Measurements from ENCODE around the gene TGFBR3.

DNA sequence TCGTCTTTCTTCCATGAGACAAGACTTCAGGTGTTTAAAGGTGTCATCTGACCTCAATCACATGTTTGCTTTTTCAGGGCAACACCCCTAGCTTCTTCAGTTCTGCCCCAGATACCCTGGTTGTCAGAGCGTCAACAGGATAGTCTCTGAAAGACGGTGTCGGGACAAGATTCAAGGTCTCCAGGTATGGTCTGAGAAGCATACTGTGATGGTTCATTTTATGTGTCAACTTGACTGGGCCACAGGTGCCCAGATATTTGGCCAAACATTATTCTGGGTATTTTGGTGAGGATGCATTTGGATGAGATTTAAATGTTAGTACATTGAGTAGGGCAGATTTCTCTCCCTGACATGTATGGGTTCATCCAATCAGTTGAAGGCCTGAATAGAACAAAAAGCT lies 148.3 kb downstream of the TGFBR3 start:
- TF ChIP-seq RAD51 (IDR thresholded peaks at IDR 0.05; ENCODE audit: borderline replicate concordance): no peak
- no peak for TF ChIP-seq BRCA1 (CRISPR knock-in tag; IDR thresholded peaks at IDR 0.05)
- TF ChIP-seq PRPF4 (IDR thresholded peaks at IDR 0.05; ENCODE audit: low read depth, low read length, poor library complexity, severe bottlenecking): no peak
- no peak for TF ChIP-seq SYNCRIP (IDR thresholded peaks at IDR 0.05; ENCODE audit: insufficient read depth, low read depth, low read length)
- TF ChIP-seq TAF15 (IDR thresholded peaks at IDR 0.05; ENCODE audit: low read depth, low read length, poor library complexity, severe bottlenecking): no peak
- no peak for TF ChIP-seq IRX3 (CRISPR knock-in tag; IDR thresholded peaks at IDR 0.05; ENCODE audit: borderline replicate concordance, low read depth)
- TF ChIP-seq, protein P1, sequence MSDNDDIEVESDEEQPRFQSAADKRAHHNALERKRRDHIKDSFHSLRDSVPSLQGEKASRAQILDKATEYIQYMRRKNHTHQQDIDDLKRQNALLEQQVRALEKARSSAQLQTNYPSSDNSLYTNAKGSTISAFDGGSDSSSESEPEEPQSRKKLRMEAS (IDR thresholded peaks at IDR 0.05): no peak
